ENCODE measurements around the gene NDUFA6.
"Not testable (repeated sequence)": the region's sequence is repeated elsewhere in the genome, so short reads cannot be mapped to it uniquely, and the experiment has no call there.

The NDUFA6 gene

DNA sequence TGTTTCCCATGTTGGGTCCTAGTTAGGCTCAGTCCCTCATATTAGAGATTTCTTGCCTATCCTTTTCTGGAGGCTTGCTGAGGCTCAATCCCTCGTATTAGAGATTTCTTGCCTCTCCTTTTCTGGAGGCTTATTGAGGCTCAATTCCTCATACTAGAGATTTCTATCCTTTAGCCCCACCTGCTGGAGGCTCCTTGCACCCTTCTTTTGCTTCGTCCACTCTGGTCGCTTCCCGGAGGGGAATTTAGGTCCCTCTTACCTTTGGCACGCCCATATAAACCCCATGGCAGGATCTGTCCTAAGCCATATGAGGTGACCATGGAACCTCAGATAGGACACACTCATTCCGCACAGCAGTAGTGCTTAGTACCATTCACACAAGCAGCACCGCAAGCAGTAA is 24.1 kb upstream of the NDUFA6 start:
- no peak for DNase-seq (ENCODE audit: low read depth in 2 of 2, low spot score in 1 of 2)

DNA sequence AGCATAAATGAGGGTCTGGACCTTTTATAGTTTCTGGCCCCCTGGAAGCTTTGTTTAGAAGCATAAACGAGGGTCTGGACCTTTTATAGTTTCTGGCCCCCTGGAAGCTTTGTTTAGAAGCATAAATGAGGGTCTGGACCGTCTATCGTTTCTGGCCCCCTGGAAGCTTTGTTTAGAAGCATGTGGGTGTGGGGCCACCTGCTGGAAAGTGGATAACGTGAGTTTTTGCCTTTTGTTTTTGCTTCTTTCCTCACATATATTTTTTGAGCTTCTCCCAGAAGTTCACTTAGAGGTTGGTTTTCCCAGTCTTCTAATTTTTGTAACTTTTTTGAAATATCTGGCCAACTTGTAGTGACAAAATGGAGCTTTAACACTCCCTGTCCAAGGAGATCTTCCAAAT is 22.2 kb upstream of the NDUFA6 start:
- DNase-seq (ENCODE audit: low read depth in 2 of 2, low spot score in 1 of 2), result not testable (repeated sequence)

DNA sequence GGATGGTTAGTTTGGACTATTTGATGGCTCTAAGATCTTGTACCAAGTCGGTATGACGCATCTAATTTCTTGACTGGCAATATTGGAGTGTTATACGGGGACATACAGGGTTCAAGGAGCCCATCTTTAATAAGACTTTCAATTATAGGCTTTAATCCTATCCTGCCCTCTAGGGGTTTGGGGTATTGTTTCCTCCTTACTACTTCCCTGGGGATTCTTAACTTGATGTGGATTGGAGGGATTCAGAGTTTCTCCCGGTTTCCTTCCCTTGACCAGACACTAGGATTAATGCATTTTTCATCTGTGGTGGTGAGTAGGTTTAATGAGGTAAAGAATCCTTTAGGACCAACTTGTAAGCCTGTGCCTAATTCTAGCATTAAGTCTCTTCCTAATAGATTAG is 21.2 kb upstream of the NDUFA6 start:
- DNase-seq (ENCODE audit: low read depth in 2 of 2, low spot score in 1 of 2), result no peak

DNA sequence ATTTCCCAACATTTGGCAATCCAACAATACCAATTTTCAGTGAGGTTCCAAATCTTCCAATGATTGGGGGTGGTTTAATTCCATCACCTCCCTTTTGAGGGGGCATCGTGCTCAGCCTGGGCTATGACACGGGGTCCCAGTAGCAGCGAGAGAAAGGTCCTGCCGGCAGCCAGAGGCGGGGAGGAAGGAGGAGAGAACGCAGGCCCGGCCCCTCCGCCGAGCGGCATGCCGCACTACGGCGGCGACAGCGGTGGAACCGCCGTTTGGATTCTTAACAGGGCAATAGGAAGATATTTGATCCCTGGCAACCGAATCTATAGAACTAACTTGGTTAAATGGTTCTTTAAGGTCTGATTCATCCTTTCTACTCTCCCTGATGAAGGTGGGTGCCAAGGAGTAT is 18.3 kb upstream of the NDUFA6 start:
- DNase-seq (ENCODE audit: low read depth in 2 of 2, low spot score in 1 of 2), result no peak

DNA sequence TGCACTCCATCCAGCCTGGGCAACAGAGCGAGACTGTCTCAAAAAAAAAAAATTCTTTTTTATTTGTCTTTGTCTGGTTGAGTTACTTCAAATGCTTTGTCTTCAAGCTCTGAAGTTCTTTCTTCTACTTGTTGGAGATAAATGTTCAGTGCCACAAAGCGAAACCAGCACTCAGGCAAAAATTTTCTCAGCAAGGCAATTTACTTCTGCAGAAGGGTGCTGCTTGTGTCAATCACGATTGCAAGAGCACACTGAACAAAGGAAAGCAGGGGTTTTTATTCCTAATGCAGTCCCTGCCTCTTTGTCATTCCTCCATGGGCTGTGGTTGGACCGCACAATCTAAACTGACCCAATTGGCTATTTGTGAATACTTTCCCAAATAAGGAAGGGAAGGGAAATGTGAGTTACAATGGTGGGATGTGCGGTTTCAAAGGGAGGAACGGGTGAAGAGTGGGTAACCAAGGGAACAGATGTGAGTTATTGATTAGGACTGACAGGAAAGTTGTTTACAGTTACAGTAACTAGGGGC is 13.8 kb upstream of the NDUFA6 start:
- not testable (repeated sequence) for DNase-seq (ENCODE audit: low read depth in 2 of 2, low spot score in 1 of 2)

DNA sequence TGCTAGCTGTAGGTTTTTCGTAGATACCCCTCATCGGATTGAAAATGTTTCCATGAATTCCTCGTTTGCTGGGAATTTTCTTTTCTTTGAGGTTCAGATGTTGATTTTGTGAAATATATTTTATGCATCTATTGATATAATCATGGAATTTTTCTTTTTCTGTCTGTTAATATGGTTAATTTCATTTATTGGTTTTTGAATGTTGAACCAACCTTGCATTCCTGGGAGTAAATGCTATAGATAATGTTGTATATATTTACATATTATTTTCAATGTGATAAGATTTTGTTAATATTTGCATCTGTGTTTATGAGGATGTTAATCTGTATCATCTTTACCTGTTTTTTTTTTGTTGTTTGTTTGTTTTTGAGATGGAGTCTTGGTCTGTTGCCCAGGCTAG is 10.6 kb upstream of the NDUFA6 start:
- DNase-seq (ENCODE audit: low read depth in 2 of 2, low spot score in 1 of 2), result no peak

DNA sequence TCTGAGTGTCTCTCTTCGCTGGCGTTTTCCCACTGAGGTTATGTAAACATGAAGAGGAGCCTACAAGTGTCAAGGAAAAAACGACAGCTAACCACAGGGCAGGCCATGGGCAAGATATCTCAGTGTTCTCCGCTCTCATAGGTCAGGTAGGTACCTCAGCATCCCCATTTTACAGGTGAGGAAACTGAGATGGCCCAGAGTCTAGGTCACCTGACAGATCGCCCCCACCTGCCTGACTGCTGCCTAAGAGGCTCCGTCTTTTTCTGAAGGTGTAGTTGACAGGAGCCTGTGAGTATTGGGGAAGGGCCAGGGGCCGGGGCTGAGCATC is 847 bp upstream of the NDUFA6 start:
- DNase-seq (ENCODE audit: low read depth in 2 of 2, low spot score in 1 of 2), result no peak

DNA sequence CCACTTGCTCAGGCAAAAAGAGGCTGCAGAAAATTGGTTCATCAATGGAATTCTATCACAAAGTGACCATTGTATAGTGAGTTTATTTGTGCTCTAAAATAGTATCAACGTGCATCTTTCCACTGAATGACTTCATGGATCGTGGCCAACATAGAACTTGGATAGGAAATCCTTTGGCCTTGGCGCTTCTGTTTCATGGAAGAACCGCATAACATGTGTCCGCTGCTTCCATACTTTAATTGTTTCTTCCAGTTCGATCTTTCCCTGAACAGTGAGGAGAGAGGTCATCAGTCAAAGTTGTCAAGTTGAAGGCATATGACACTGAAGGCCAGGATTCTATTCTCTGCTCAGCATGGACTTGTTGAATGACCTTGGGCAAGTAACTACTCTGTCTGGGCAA is 4.5 kb downstream of the NDUFA6 start:
- DNase-seq (ENCODE audit: low read depth in 2 of 2, low spot score in 1 of 2), result no peak

DNA sequence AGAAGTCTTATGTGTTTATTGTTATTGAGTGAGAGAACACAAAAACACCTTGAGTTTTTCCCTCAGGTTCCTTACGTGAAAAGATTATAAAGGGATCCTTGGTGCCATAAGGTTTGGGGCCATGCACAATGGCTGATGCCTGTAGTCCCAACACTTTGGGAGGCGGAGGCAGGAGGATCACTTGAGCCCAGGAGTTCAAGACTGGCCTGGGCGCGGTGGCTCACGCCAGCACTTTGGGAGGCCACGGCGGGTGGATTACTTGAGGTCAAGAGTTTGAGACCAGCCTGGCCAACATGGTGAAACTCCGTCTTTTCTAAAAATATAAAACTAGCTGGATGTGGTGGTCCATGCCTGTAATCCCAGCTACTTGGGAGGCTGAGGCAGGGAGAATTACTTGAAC is 5.7 kb downstream of the NDUFA6 start:
- DNase-seq (ENCODE audit: low read depth in 2 of 2, low spot score in 1 of 2), result no peak

DNA sequence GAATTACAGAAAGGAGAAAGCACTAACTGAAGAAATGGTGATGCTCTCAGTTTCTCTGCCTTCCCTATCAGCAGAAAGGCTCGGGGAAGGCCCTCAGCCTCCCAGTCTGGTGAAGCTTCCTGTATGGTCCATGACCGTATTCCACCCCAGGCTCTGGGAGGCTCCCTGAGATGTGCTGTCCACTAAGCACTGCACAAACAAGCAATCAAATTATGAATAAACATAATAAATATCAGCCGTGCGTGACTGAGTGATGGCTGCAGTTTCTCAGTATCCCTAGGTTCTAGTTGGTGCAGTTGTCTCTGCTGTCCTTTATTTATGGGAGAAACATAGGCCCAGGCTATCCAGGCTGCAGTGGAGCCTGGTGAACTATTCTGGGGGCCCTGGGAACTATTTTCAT is 7.5 kb downstream of the NDUFA6 start:
- no peak for DNase-seq (ENCODE audit: low read depth in 2 of 2, low spot score in 1 of 2)

DNA sequence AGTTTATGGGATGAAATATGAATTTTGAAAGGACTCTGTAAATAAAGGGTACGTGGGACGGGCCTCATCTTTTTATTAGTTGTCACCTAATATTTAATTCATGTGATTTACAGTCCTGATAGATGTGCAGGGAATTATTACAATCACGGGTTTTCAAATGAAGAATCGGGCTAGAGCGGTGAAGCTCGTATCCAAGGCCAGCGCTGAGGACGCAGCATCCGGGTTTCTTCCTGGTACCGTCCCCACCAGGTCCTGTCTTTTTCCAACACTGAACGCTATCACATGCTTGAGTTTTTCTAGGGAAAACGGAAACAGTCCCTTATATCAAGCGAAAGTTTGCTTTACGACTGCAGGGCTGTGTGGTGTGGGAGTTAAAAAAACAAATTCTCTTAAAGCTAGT is 10.3 kb downstream of the NDUFA6 start:
- no peak for DNase-seq (ENCODE audit: low read depth in 2 of 2, low spot score in 1 of 2)

DNA sequence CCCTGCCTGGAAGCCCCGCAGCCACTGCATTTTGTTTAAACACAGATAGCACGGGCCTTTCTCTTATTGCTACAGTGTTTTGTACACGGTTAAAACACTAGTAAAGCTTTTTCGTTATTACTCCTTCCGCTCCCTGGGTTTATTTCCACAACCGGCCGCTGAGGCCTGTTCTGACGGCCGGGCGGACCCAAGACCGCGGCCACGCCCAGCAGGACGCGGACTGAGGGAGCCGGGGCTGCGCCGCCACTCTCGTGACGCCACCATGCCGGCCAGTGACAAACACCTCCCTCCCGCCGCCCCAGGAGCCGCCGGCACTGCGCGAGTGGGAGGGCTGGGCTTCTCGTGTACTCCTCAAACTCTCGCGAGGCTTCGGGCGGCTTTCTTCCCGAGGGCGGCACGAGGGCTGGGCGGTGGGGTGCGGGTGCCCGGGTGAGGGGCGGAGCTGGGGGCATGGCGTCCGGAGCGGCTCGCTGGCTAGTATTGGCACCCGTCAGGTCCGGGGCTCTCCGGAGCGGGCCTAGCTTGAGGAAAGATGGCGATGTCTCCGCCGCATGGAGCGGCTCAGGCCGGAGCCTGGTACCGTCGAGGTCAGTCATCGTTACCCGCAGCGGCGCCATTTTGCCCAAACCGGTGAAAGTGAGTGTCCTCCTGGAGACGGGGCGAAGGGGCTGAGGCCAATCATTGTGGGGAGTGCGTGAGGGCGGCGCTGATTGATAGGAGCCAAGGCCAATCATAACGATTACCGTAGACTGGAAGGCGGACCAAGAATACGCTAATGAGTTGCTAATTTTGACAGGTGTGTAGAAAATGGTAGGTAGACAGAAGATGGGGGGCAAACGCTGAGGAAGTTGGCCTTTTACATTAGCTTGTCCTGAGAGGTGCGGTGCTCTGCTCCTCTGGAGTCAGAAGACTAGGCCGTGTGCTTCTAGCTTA is 11.0 kb downstream of the NDUFA6 start, which contains the start of gene SMDT1:
SMDT1 (plus strand) TSS at position 382 of the 933 bp plus-strand sequence; CDS start at position 451, 69 bp downstream.
- peak; percentile 97 for DNase-seq (ENCODE audit: low read depth in 2 of 2, low spot score in 1 of 2)

DNA sequence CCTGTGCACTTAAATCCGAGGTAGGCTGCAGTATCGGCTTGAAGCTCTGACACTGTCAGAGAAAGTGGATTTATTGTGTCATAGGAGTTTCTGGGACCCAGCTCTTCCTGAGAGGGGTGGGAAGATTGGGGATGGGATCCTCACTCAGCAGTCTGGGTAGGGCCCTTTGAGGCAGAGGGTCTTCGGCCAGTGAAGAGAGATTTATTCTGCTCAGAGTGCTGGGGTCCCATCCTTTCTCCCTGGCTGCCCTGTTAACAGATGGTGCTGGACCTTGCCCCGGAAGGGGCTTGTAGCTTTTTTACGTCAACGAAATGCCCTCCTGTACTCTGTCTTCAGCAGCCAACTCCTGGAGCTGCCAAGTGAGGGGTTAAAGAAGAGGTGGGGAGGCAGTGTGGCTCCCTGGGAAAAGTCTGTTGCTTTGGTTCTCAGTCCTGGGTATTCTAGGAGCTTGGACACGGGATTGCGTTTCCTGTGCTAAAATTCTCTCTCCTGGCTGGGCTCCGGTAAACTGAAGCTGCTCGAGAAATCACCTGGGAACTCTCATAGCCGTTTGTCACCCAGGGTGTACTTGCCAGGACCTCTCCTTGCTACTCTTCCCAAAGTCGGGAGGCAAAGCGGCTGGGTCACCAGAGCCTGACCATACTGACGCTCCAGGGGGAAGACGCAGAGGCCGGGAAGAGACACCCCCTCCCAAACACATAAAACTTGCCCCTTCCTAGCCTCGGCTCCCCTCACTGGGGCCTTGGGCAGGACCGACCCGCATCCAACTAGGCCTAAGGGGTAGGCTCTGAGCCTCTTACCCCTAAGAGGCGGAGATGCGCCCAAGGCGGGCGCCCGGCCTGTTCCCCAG is 11.9 kb downstream of the NDUFA6 start:
- no peak for DNase-seq (ENCODE audit: low read depth in 2 of 2, low spot score in 1 of 2)

DNA sequence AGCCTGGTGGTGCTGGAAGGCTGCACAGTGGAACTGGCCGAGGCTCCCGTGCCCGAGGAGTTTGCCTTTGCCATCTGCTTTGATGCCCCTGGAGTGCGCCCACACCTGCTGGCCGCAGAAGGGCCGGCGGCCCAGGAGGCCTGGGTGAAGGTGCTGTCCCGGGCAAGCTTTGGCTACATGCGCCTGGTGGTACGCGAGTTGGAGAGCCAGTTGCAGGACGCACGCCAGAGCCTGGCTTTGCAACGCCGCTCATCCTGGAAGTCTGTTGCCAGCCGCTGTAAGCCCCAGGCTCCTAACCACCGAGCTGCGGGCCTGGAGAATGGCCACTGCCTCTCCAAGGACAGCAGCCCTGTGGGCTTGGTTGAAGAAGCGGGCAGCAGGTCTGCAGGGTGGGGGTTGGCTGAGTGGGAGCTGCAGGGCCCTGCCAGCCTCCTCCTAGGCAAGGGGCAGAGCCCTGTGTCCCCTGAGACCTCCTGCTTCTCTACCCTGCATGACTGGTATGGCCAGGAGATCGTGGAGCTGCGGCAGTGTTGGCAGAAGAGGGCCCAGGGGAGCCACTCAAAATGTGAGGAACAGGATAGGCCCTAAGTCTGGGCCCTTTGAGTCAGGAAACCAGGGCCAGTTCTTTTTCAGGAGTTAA is 13.0 kb downstream of the NDUFA6 start:
- no peak for DNase-seq (ENCODE audit: low read depth in 2 of 2, low spot score in 1 of 2)

DNA sequence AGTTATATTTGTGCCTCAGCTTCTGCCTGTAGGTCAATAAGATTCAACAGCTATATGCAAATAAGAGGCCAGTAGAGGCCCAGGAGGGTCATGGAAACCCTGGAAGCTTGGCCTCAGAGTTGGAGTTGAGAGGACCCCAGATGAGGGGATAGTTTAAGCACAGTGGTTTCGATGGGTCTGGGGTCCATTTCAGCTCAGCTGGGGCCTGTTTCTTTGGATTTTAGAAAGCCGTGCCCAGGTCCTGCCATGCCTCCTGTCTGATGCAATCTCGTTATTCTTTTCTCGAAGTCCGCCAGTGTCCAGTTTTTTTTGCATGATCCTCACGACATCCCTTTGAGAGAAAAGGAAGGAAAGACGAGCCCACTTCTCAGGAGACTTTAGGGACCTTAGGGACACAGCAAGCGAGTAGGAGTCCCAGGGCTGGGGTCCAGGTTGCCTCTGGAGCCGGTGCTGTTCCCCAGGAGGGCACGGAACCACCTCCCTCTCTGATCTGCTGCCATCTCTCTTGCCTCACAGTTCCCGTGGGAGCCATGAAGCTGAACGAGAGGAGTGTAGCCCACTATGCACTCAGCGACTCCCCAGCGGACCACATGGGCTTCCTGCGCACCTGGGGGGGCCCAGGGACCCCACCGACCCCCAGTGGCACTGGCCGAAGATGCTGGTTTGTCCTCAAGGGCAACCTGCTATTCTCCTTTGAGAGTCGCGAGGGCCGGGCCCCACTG is 13.6 kb downstream of the NDUFA6 start:
- no peak for DNase-seq (ENCODE audit: low read depth in 2 of 2, low spot score in 1 of 2)

DNA sequence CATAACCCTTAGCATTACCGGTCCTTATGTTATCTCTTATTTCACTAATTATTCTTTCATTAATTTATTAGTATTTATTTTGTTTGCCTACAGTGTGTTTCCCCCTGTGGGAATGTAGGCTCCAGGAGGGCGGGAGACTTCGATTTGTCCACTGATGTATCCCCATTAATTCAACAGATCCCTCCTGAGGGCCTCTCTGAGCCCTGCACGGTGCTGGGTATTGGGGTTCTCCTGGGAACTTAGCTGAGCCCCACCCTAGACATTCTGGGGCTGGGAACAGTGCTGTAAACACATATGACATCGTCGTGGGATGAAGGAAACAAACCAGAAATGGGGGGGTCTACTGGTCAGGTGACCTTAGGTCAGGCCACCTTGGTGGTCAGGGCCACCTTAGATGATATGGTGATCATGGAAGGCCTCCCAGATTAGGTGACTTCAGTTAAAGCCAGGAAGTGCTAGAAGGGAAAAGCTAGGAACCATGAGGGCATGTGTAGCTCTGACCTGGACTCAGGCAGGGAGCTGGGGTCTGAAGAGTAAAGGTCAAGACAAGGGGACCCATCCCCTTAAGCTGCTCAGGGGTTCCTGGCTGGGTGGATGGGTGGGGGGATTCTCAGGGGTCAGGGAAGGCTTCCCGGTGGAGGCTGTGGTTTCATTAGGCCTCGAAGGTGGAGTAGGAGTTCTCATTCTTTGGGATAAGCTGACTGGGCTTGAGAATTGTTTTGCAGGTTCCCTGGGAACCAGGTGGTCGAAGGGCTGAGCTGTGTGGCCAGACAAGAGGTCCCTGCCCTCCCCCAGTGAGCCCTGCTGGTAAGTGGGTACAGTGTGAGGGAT is 15.5 kb downstream of the NDUFA6 start:
- DNase-seq (ENCODE audit: low read depth in 2 of 2, low spot score in 1 of 2), result no peak

DNA sequence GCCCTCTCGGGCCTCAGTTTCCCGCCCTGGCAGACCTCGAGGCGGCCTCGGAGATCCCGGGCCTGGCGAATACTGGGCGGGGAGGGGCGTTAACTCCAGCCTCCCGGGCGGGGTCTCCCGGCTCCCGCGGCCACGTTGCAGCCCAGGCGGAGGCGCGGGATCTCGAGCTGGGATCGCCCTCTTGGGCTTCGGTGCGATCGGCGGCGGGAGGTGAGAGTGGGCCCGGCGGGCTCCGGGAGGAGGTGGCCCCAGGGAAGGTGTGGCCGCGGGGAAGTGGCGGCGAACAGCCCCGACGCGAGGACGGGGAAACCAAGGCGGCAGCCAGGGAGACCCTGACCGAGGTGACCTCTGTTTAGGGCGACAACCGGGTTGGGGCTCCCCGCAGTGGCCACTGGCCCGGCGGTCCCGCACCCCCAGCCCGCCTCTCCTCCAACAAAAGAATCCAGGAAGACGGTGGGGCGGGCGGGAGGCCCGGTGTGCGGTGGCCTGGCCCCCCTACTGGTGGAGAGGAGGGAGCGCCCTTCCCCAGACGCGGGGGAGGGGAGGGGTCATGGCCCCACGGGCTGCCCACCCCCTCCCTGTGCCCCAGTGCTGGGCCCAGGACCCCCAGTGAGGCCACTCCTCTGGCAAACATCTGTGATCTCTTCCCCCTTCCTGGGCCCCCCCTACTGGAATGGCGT is 16.3 kb downstream of the NDUFA6 start, which contains the start of gene PHETA2:
PHETA2 (plus strand) TSS at position 117 of the 680 bp plus-strand sequence. CDS start 3,046 bp downstream, outside the sequence.
- peak in 1 of 2 donors; percentile 21 for DNase-seq (ENCODE audit: low read depth in 2 of 2, low spot score in 1 of 2)

DNA sequence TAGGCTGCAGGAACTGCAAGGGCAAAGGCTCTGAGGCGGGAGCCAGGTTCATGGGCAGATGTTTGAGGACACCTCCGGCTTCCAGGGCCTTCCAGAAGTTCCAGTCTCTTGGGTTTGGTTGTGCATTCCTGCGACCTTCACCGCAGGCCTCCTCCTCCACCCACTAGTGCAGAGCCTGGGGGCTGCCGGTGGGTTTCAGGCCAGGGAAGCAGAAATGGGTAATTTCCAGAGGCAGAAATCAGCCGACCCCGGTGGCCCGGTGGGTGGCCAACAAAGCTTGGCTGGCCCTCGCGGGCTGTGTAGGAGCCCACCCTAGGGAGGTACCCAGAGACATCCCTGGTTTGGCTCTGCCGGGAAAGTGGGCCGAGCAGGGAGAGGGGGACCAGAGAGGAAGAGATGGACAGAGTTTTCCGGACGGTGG is 16.9 kb downstream of the NDUFA6 start:
- DNase-seq (ENCODE audit: low read depth in 2 of 2, low spot score in 1 of 2), result no peak

Measured in stimulated activated CD8-positive, alpha-beta memory T cell treated with anti-CD3 and anti-CD28 coated beads, Interleukin-4, amount 100 ng/mL, for 1 hour (primary cell).